GM21619 (cell line): ENCODE measurements around the gene ERBB4.

Experiments
- ATAC-seq: cut with Tn5 transposase; IDR thresholded peaks from one replicate; pipeline ENCODE4 v1.9.1; 2021; ENCODE audit not compliant: unreplicated experiment

The ERBB4 gene

DNA sequence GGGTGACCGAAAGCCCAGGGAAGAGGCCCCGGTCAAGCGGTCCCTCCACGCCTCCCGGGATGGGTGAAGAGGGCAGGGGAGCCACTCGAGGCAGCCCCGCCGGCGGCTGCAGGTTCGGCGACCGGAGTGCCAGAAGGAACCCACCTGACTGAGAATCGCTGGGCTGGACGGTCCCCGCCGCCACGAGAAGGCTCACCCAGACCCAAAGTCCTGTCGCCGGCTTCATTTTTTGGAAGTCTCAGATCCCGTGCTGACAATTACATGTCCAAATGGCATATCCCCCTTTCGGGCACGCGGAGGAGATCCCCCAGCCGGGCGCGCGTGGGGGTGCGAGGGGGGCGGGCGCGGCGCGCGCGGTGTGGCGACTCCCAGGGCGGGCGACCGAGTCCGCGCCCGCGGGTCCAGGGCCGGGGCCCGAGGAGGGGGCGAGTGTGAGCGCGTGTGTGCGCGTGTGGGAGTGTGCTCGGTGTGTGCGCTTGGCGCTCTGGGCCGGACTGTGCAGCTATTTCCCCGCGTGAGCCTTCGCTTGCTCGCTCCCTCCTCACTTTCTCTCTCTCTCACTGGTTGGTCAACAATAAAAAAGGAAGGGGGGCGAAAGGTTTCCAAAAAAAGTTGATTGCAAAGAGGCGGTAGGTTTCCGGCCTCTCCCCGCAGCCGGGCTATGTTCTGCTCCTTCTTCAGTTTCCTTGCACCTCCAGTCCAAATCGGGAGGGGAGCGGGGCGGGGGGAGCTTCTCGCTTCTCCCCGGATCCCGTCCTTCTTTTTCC lies at the start of gene ERBB4:
ERBB4 (minus strand) TSS at position 498 of the 767 bp plus-strand sequence; CDS start at position 226, 272 bp downstream.
- ATAC-seq = no peak

GRCh38 chr2:212580117-212580516 lies 41.5 kb upstream of the ERBB4 start:
- ATAC-seq = no peak

DNA sequence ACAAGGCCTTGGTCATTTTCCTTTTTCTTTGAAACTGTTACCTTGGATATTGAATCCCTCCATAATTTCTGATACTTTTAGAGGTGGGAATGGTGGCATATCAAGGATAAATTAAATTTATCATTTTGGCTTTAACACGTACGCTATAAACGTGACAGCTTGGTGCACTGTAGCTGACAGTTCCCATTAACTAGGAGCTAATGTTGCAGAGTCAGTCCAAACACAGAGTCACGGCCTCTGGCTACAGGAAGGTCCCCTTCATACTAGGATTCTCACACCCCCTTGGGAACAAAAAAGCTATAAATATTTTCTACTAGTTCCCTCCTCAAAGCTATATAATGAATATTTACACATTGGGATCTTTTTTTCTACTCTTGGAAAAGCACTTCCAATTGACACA lies 17.7 kb upstream of the ERBB4 start:
- no peak for ATAC-seq

DNA sequence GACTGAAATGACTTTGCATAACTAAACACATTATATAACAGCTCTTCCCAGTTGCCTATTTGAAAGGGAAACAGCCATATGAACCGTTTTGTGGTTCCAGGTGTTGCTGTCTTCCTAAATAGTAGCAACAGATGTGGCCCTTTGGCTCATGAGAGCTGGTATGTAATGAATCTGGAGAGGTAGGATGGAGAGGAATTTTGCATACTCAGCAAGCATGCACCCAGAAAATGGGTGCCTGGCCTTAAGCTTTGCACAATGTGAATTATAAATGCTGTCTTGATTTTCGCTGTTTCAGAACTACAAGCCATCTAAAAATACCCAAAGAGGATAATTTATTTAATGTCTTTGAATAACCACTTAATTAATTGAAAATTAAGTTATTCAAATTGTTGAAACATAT lies 15.6 kb upstream of the ERBB4 start:
- ATAC-seq = no peak

- ATAC-seq = no peak
Observed at GRCh38 chr2:212549941-212550340, 11.3 kb upstream of the ERBB4 start.

GRCh38 chr2:212549463-212549862 lies 10.9 kb upstream of the ERBB4 start:
- ATAC-seq = no peak

GRCh38 chr2:212548455-212548819 lies 9.8 kb upstream of the ERBB4 start:
- no peak for ATAC-seq

GRCh38 chr2:212547716-212548454 lies 9.3 kb upstream of the ERBB4 start:
- no peak for ATAC-seq

- ATAC-seq = no peak
Observed at GRCh38 chr2:212546669-212547068, 8.1 kb upstream of the ERBB4 start.

- no peak for ATAC-seq
Observed at GRCh38 chr2:212540341-212540740, 1.7 kb upstream of the ERBB4 start.

- ATAC-seq = no peak
Observed at GRCh38 chr2:212539072-212539880, 674 bp upstream of the ERBB4 start.

DNA sequence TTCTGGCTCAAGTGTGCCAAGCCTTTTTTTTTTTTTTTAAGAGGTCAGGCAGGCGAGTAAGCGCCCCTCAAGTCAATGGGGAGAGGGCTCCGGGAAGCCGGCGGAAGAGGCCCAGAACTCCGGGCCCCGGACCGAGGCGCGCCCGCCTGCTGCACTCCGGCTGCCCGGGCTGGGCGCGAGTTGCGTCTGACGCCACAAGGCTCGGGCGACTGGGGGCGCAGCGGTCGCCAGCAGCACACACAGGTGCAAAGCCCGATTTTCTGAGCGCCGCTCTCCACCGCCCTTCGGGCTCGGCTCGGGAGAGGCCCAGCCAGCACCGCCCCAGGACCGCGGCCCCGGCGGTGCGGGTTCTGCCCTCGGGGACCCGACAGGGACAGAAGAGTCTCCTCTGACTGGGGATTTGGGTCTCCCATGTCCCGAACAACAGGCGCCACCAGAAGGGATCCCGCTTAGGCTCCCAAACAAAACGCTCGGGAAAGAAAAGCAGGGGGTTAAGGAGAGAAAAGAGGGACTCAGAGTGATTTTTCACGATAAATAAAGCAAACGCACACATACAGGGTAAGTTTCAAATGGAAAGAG lies 787 bp downstream of the ERBB4 start:
- no peak for ATAC-seq

GRCh38 chr2:212536817-212537725 lies 1.5 kb downstream of the ERBB4 start:
- no peak for ATAC-seq

GRCh38 chr2:212535996-212536816 lies 2.4 kb downstream of the ERBB4 start:
- ATAC-seq = no peak

DNA sequence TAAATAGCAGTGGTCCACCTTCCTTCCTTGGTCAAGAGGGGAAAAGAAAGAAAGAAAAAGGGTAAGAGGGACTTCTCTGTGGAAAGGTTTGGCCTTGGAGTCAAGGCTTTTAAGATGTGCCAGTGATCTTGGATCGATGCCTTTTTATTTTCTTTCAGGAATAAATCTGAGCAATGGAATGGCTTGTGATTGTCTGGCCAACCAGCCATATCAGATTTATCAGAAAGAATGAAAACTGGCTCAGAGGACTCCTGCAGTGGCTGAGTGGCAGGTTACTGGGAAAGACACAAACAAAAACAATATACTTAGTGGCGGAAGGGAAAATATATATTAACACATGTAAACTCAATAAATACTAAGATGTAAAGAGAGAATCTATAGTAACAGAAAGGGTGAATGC lies 4.3 kb downstream of the ERBB4 start:
- no peak for ATAC-seq

DNA sequence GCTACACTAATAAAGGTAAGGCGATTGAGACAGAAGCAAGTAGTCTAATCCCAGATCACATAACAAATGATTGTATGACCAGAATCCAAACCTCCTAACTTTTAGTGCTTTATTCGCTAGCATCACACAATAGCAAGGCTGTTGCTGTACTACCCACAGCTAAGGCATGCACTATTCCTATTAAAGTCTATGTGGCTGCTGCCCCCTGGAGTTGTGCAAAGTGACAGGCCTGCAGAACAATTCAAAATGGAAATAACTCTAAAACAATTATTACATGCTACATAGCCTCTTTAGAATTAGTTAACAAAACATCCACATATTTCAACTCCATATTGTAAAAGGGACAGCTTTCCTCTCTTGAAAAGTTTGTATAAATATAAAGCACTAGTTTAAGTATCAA lies 6.0 kb downstream of the ERBB4 start:
- no peak for ATAC-seq

DNA sequence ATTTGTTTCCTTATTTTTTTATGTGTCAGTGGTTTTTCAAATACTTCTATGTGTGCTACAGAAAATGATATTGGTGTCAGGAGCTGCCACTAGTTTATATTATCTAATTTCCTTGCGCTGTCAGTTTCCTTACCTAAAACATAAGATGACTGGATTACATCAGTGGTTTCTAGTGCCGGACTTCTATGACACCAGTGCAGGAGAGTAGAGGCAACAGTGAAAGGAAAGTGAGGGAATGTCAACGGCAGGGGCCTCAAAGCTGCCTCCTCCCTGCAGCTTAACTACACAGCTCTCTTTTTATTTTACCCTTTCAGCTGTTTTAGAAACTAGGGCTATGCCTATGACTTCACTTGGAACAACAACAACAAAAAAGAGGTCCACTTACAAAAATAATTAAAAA lies 6.5 kb downstream of the ERBB4 start:
- ATAC-seq = no peak

DNA sequence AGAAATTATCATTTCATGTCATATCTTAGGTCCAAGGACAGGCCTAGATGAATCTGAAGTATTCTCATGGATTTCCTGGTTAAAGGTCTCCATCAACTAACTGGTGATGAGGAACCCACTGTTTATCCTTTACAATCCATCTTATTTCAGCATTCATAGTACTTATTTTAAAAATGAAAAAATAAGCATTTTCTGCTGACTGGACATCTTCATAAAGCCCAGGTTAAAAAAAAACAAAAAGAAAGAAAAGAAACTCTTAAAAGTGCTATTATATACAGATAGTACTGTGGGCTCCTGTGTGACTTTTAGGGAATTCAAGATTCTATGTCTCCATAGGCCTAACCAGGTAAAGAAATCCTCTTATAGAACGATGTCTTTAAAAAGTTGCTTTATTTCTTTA lies 7.1 kb downstream of the ERBB4 start:
- no peak for ATAC-seq

GRCh38 chr2:212530991-212531390 lies 7.6 kb downstream of the ERBB4 start:
- no peak for ATAC-seq
